HG03378 (cell line): ENCODE results near the gene TMEM45B.

Source experiments
- ATAC-seq: cut with Tn5 transposase; IDR thresholded peaks from one replicate; pipeline ENCODE4 v1.9.1; 2021; ENCODE audit warnings: mild to moderate bottlenecking, moderate library complexity; ENCODE audit not compliant: unreplicated experiment

Gene TMEM45B

GRCh38 chr11:129896062-129896461 lies 80.4 kb downstream of the TMEM45B start:
- no peak for ATAC-seq

- ATAC-seq: no peak
Observed at GRCh38 chr11:129905402-129905801, 89.8 kb downstream of the TMEM45B start.
